Dedifferentiated amniotic fluid mesenchymal stem cell (primary cell): ENCODE results near the gene CCDC127.
"Not testable (repeated sequence)": the region's sequence is repeated elsewhere in the genome, so short reads cannot be mapped to it uniquely, and the experiment has no call there.

Experiments used
- DNase-seq: peaks from one replicate; pipeline ENCODE4 v3.0.0-alpha.2; 2016; ENCODE audit errors: extremely low spot score

CCDC127 gene

DNA sequence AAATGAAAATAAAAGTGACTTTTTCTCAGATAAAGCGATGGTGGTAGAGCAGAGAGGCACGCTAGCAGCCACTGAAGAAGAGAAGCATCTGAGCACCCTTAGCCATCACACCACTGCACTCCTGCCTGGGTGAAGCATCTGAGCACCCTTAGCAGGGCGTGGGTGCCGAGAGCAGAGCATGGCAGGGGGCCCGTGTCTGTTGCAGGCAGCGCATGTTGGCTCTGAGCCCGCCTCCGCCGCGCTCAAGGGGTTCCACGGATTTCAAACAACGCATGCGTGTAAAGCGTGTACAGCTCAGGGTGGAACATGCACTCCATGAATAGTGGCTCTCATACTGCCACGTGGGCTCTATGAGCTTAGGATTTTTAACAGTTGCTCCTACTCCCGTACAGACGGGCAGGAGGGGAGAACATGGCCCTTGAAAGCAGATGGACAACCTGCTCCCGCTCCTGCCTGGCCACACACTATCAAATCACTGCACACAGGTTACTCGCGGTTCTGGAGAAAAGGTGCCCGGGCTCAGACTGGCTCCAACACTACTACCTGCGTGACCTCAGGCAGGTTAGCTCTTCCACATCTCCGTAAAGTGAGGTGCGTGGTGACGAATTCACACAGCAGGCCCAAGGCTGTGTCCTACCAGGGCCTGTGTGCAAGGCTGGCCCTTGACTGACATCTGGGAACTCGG, 14.6 kb downstream of the CCDC127 start:
- no peak for DNase-seq

DNA sequence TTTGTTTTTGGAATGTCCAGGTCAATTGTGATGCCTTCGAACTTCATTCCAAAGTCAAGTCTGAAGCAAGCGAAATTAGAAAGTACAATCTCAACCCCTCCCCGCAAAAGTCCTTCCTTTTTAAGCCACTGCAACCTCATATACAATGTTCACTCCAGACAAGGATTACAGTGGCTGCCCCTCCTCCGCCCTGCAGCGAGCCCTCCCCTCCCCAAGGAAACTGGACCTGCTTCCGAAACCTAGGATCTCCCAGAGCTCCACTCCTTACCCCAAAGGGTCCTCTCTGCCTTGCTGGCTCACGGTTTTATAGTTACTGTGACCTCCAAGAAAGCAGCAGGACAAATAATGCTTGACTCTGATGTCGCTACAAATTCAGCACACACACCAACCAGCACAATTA, 16.3 kb downstream of the CCDC127 start:
- DNase-seq: no peak

DNA sequence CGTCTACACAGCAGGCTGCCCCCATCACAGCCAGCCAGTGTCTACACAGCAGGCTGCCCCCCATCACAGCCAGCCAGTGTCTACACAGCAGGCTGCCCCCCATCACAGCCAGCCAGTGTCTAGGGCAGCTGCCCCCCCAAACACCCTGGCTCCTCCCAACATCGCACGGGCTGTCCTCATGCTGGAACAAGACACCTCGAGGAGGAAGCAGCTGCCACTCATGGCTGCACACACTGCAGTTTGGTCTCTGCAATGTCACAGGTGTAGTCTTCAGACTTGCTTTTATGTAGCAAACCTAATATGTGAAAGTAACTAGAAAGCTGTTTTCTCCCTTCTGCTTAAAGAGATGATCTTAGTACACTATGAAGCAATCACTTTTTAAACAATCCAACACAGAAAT, 17.0 kb downstream of the CCDC127 start:
- DNase-seq: no peak

DNA sequence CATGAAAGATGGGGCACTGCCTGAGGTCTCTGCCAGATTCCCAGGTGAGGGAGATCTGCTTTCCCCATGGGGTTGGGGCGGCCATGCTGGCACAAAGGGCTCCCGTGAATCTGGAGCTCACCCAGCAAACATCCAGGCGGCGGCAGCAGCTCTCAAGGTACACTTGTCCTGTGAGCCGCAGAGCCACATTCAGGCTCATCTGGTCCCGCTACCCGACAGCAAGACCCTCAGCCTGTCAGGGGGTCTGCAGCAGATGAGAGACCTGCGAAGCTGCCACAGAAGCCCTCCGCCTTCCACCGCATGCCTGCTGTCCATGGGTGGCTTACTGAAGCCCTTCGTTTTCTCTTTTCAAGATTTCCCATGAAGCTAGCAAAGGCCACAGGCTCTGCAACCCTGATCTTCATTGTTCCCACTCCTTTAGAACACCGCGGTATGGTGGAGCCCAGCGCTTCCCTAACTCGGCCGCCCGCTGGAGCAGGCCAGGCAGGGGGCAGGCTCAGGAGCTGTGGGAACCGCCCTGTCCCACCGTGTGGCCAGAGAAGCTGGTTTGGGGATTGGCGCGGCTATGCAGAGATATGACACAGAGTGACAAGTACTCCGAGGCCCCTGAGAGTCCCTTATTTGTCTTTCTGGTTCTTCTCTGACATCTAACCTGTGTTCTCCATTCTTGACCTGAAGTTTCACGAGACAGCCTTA, 17.9 kb downstream of the CCDC127 start:
- DNase-seq: no peak

DNA sequence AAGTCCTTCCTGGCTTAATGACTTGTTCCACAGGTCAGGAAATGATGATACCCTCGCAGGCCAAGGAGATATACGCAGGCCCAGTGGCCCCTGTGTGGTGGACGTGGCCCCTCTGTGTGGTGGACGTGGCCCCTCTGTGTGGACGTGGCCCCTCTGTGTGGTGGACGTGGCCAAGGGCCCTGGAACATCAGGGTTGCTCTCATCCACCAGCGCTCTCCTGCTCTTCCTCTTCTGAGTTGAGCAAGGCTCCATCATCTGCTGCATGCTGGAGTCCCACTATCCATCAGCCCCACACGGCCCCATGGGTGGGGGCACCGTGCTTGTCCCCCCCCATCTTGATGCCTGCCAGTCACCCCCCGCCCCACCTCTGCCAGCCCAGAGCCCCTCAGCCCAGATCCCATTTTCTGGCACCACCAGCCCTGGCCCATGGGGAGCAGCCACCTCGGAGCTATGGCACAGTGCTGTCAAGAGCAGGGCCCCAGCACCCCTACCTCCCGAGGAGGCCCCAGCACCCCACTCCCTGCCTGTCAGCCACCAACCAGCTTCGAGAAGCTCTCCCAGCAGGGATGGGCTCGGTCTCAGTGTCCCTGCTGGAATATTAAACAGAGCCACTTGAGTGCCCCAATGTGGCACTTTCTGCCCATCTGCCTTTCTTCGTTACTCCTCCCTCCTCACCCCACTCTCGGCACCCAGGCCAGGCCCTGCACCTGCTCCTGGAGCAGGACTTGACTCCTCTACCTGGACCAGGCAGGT, 18.6 kb downstream of the CCDC127 start:
- DNase-seq: no peak

DNA sequence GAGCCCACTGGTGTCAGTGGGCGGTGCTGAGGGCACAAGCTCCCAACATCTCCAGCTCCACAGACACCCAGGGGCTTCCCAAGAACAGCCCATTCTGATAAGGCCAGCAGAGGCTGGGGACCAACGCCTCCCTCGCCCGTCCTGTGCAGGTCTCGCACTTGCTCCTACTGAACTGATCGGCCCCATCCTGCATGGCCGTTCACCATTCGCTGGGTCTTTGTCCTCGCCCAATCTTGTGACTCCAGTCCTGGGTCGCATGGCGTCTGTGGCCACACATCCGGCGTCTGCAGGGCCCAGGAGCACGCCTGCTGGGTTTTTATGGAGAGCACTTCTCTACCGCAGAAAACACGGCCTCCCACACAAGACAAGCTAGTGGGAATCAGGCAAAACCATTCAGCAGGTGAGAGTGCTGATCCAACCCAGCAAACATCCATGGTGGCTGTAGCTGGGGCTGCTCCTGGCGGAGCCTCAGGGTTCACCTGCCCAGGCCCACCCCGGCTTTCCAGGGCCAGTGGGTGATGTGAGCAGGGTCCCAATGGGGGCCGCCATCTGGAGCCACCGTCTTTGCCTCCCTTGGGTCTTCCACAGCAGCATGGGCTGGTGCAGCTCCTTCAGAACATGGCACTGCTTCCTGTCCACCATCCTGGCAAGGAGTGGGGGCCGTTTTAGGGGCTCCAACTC, 19.3 kb downstream of the CCDC127 start:
- DNase-seq: no peak

DNA sequence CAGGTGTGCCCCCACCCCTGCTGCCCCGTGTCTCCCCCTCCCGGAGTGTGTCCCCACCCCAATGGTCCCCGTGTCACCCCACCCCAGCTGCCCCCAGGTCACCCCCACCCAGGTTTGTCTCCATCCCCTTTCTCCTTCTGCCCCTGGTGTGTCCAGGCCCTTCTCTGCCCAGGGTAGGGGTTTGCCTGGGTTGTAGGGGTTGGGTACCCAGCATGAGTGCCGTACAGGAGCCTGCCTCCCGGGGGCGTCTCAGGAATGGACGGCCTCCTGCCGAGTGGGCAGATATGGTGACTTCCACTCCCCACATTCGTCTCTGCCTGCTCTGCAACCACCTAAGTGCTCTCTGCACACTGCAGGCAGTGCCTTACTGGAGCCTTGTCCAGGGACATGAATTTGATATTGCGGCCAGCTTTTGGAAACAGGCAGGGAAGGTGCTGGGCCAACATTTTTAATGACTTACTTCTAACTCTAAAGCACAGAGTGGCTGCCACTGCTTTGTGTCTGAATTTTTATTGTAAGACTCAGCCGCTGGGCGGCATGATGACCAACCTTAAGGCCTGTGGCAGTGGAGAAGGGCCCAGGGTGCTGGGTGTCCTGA, 20.0 kb downstream of the CCDC127 start:
- DNase-seq: no peak

DNA sequence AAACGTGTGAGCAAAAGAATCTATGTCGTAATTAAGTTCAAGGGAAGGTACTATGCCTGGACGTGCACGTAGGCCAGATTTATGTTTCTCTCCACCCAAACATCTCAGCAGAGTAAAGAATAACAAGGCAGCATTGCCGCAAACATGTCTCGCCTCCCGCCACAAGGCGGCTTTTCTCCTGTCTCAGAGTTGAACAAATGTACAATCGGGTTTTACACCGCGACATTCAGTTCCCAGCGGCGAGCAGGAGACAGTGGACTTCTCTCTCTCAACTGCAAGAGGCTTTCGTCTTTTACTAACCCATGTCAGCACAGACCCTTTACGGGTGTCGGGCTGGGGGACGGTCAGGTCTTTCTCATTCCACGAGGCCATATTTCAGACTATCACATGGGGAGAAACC, 20.9 kb downstream of the CCDC127 start:
- not testable (repeated sequence) for DNase-seq

DNA sequence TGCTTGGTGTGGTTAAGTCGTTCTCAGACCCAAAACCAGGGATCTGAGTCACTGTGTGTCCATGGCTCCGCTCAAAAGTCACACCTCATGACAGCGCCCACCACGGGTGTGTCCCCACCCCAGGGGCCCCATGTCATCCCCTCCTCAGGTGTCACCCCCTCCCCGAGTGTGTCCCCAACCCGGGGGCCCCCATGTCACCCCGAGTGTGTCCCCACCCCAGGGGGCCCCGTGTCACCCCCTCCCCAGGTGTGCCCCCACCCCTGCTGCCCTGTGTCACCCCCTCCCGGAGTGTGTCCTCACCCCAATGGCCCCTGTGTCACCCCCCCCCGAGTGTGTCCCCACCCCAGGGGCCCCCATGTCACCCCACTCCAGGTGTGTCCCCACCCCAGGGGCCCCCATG, 21.6 kb downstream of the CCDC127 start:
- DNase-seq: no peak

DNA sequence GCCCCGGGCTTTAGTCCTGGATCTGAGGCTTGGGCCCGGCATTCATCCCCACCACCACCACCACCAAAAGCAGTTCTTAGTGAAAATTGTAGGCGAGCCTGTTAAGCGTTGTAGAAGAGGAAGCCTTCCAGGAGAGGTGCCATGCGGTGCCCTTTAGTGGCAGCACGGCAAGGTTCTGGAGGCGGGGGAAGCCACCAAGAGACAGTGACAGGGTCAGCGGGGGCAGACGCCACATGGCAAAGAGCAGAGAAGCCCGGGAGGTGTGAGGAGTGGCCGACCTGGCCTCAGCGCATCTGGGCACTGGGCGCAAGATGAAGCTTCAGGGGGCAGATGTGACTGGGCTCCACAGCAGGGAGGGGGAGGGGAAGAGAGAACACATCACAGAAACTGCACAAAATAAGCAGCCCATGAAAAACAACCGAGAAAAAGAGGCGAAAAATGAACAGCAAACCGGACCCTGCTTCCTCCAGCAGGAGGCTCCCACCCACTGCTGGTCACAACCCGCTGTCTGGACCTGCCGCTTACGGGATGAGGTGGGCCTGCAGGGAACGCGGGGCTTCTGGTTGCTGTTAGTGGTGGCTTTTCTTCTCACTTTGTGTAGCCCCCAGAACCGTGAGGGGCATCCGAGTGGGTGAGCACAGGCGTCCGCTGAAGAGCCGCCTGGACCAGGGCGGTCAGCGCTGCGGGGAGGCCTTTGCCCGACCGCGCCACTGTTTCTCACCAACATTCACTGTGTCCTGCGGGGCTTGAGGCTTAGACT, 22.4 kb downstream of the CCDC127 start:
- no peak for DNase-seq

DNA sequence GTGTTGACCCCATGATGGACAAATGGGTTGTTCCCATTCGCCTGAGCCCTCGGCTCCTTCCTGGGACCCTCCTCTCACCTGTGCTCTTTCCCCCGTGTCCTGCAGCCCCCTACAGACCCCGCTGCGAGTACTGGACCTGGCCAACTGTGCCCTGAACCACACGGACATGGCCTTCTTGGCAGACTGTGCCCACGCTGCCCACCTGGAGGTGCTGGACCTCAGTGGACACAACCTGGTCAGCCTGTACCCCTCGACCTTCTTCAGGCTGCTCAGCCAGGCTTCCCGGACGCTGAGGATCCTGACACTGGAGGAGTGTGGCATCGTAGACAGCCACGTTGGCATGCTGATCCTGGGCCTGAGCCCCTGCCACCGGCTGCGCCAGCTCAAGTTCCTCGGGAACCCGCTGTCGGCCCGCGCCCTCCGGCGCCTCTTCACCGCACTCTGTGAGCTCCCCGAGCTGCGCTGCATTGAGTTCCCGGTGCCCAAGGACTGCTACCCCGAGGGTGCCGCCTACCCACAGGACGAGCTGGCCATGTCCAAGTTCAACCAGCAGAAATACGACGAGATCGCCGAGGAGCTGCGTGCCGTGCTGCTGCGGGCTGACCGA, 23.2 kb downstream of the CCDC127 start:
- DNase-seq: no peak

DNA sequence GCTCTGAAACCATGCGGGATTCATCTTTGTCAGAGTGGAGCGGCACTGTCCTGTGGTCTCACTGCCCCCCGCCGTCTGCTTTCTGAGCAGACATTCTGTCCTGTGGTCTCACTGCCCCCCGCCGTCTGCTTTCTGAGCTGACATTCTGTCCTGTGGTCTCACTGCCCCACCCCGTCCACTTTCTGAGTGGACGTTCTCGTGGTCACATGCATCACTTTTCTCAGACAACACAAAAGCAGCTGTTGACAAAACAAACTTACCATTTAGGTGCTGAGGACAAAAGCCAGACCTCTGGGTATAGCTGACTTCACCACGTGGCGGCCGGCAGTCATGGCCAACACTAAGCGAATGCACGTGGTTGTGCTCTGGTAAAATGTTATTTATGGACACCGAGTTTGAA, 23.9 kb downstream of the CCDC127 start:
- DNase-seq: no peak

DNA sequence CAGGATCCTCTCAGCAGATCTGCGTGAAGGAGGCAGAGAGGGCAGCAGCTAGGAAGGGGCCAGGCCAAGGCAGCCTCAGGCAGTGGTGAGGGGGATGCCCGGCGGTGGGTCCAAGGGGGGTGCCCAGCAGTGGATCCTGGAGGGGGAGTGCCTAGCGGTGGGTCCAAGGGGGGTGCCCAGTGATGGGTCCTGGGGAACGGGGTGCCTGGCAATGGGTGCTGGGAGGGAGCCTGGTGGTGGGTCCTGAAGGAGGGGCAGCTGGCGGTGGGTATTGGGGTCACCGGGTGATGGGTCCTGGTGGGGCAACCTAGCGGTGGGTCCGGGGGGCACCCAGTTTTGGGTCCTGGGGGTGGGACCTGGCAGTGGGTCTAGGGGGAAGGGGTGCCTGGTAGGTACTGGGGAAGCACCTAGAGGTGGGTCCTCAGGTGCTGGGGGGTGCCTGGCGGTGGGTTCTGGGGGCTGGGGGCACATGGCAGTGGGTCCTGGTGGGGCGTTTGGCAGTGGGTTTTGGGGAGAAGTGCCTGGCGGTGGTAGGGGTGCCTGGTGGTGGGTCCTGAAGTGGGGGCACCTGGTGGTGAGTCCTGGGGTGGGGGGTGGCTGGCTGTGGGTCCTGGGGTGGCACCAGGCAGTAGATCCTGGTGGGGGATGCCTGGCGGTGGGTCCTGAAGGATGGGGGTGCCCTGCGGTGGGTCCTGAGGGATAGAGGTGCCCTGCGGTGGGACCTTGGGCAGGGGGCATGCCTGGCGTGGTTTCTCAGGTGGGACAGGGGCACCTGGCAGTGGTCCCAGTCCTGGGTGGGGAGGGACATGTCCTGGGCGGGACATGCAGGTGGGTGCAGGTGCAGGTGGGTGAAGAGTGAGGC, 24.8 kb downstream of the CCDC127 start:
- DNase-seq: no peak

DNA sequence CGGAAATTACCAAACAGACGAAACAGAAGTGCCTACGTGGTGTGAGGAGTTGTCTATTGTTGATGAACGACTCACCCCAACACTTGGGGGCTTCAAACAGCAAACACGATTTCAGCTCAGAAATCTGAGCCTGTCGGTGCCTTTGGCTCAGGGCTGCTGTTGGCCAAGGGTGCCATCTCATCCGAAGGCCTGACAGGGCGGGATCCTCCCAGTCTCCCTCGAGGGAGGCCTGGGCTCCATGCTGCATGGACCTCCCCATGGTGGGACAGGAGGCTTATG, 25.3 kb downstream of the CCDC127 start:
- DNase-seq: no peak

DNA sequence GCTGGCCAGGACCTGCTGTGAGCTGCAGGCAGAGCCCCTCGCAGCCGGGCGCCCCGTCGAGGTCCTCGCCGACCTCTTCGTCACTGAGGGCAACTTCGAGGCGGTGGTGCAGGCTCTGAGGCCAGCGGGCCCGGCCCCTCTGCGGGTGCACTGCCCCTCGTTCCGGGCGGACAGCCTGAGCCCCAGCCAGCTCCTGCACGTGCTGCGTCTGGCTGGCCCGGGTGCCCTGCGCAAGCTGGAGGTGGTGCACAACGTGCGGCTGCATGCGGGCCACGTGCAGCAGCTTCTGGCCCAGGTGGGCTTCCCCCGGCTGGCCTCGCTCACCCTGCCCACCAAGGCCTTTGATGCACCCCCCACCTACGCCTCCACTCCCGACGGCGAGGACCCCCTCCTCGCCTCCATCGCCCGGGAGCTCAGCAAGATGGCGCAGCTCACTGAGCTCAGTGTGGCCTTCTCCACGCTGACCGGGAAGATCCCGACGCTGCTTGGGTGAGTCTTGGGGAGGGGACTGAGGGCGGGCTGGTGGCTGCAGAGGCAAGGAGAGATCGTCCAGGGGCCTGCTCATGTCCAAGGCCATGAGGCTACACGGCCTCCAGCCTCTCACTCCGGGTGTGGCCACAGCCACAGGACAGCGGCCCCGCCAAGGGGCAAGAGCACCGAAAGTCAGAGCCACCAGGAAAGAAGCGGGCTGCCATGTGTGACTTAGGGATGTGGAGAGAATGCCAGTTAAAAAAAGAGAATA, 25.8 kb downstream of the CCDC127 start:
- DNase-seq: no peak

DNA sequence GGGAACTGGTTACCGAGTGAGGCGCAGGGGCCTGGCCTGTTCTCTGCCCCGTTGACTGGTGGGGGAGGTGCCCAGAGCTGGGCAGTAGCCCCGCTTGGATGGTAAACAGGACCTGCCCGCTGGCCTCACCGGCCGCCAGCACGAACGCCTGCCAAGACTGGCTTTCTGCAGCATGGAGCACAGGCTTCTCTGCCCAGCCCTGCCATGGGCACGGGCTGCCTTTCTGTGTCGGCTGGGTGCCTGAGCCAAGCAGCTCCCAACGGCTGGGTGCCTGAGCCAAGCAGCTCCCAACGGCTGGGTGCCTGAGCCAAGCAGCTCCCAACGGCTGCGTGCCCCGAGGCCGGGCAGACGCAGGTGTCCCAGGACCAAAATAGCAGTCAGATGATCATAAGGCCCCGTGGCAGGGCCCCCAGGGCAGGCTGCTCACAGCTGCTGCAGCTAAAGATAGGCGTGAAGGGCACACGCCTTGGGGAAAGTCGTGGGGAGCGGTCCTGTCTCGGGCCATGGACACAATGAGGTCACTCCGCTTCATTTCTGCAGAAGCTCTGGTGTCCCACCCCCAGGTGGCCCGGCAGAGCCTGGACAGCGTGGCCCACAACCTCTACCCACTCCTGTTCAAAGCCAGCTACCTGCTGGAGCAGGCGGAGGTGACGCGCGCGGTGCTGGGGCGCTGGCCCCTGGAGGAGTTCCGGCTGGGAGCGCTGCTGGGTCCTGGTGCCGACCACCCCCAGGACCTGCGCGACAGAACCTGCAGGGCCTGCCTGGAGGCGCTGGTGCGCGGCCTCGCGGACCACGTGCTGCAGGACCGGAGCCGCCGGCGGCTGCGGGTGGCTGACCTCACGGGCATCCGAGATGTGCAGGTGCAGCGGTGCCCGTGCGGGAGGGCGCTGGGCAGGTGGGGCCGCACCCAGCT, 26.7 kb downstream of the CCDC127 start, which contains the start of gene LRRC14B:
Gene LRRC14B (plus strand): TSS at position 460 of the 913 bp plus-strand sequence. CDS start 44 bp downstream, at position 504.
- DNase-seq: no peak

DNA sequence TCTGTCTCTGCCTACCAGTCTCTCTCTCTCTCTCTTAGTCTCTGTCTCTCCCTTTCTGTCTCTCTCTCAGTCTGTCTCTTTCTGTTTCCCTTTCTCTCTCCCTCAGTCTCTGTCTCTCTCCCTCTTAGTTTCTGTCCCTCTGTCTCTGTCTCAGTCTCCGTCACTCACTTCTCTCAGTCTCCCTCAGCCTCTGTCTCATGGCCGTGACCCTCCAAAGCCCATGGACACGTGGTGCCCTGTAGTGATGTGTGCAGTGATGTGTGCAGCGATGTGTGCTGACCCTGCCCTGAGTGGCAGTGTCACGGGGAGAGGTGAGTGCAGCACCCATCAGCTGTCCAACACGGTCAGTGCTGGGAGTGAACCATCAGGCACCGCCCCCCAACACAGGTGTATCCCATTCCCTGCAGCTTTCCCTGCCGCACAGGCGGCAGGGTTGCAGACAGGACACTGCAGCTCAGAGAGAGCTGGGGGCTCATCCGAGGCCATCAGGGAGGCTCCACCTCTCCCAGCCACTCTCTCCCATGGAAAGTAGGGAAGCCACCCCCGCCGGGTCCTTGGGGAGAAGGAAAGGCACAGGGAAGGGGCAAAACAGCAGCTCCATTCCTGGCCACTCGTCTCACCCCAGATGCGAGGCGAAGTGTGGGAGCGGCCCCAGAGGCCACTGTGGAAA, 27.5 kb downstream of the CCDC127 start:
- DNase-seq: no peak

DNA sequence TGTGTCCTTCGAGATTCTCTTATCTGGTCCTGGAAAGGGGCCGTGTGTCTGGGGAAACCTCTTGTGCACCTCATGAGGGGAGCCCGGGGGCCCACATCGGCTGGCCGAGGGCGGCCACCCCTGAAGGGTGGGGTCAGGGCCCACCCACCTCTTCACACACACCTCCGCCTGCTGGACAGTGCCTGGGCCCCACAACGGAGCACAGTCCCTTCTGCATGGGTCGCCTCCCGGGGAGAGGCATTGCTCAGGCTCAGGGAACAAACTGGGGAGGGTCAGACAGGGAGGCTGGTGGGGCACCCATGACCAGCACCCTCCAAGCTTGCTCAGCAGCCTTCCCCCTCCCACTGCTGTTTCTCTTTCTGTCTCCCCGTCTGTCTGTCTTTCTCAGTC, 28.0 kb downstream of the CCDC127 start:
- no peak for DNase-seq
